SKM-1 (cell line): ENCODE data around the gene ZNF574.

ENCODE experiments used
- DNase-seq: peaks from one replicate; lab custom pipeline; 2025; ENCODE audit not compliant: unreplicated experiment; lab: John Stamatoyannopoulos, UW

Gene ZNF574

DNA sequence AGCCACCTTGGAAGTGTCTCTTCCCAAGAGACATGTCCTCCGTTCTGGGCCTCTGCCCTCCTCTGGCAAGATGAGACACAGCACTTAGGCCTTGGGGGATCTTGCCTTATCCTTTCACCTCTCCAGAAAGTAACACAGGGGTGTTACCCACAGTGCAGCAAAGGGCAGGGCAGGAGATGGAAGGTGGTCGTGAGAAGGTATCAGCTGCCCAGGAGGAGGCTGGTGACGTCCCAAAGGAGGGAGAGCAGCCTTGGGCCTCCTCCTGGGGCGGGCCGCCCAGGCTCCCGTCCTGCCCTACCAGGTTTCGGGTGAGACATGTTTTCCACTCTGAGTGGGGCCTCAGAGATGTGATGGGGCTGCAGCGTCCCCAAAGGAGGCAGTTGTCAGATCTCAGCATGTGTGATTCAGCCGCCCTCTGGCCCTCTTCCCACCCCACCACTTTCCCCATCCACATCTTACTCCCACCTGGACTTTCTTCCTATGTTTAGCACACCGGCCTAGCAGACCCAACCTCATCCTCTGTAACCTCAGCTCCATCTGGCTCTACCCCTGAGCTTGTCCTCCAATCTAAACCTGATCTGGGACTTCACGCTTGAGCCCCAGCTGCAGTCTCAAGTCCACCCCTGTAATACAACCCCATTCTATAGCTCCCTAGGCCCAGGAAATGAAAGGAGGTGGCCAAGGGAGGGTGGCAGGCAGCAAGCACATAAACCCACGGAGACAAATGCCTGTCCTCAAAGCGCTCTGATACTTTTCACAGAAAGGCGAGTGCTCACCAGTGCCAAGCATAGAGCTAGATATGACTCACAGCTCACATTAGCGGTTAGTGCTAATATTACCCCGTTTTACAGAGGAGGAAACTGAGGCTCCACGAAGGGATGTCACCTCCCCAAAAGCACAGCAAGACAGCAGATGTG, 47.0 kb downstream of the ZNF574 start:
- no peak for DNase-seq

DNA sequence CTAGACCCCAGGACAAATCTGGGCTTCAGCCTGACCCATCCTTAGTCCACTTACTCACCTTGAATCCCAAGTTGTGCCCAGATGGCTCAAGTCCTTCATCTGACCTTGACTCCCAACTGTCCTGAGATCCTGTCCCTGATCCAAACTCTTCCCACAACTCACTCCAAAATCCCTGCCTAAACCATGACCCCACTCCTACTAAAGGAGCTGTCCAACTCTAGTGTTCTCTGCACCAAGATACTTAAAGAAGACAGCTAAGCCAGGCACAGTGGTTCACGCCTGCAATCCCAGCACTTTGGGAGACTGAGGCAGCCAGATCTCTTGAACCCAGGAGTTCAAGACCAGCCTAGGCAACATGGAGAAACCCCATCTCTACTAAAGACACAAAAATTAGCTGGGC, 47.8 kb downstream of the ZNF574 start:
- no peak for DNase-seq

DNA sequence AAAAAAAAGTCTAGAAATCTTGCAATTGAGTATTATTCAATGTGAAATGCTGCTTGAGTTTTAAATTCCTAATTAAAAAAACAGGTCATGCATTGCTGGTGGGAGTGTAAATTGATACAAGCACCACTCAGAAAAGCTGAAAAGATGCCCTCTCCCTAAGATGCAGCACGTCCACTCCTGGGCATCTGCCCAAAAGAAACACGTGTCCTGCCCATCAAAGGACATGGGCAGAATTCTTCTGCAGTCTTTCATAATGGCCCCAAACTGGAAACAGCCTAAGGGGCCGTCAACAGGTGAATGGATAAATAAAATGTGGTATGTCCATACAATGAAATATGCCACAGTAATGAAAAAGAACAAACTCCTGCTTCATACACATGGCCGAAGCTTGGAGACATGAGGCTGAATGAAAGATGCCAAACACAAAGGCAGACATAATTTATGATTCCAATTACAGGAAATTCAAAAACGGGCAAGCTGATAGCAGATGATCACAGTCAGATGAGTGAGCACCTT, 48.5 kb downstream of the ZNF574 start:
- no peak for DNase-seq

DNA sequence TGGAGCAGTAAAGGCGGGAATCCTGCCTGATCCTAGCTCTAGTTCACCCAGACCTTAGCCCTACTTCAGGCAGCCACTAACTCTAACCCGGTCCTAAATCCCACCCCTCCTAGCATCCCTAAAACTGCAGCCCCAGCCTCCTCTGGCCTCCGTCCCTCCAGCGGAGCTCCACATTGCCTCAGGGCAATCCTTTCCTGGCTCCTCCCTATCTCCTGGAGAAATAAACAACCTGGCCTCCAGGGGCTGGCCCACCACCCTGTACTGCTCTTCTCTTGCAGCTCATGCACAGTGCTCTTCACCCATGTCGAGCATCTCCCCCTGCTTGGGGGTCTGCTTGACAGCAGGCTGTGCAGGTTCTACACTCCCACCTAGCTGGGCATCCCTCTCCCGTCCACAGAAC, 49.6 kb downstream of the ZNF574 start:
- no peak for DNase-seq

DNA sequence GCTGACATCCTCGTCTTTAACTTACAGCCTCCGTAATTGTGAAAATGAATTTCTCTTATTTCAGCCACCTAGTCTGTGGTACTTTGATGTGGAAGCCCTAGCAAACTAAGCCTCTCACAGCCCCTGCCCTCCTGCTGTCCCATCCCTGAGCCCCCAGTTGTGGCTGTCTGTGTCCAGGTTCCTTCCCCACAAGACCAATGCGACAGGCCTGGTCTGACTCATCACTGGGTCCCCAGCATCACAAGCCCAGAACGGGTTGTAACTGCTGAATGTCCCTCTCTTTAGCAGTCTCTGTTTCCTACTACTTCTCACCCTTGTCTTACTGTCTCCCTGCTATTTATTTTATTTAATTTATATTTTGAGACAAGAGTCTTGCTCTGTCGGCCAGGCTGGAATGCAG, 50.6 kb downstream of the ZNF574 start:
- DNase-seq = no peak

DNA sequence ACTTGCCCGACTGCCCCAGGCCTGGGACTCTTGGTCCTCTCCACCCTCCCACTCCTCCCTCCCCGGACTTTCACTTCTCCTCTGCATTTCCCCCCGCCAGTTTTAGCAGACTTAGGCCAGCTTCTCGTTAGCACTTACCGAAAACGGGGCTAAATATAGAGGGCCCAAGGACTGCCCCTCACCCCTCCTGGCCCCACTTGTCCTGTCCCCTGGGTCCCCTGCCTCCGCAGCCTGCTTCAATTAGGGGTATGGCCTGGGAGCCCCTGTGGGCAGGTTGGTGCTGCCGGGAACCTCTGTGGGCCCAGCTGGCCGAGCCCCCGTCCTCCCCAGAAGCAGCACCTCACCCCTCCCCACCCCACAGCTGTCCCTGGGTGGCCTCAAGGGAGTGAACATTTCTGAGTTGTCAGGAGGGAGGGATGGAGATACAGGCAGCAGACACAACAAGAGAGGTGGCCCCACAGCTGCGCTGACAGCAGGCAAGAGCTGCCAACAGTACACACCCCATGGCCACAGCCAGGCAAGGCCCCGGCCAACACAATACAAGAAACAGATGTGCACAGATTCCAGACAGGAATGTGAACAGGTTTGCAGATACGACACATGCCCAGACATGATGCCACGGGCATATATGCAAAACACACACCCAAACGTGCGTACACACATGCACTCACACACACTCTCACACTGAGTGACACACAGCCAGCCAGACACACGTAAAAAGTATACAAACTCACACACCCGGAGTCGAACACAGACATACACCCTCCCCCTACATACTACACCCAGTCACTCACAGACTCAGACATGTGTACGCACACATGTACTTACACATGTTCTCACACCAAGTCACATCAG, 53.7 kb downstream of the ZNF574 start:
- no peak for DNase-seq

DNA sequence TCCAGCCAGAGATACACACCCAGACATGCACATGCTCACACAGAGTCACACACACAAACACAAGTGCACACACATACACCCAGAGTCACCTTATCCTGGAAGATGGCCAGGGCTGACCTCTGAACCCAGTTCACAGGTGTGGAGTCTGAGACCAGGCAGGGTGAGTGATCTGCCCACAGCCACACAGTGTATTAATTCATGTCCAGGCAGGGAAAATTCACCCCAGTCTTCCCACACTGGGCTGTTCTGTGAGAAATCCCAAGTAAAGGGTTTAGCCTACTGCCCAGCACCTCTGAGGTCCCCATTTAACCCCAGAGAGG, 54.2 kb downstream of the ZNF574 start:
- DNase-seq = no peak
